Myocyte (in vitro differentiated cells): ENCODE measurements around the gene TGM2. TPM values are rescaled to one million over a fixed set of nuclear protein-coding genes. Genes with fewer than 3 reads are reported as not detected.
A peak's percentile ranks its signal among the peaks of the same experiment; 100 is the strongest.

Experiments used
- DNase-seq: peaks from one replicate; pipeline ENCODE4 v3.0.0-alpha.2; 2012; ENCODE audit warnings: low read depth
- total RNA-seq: library from RNA; depleted of rRNA; stranded (reverse); fragments of >200 nt; gene quantifications from 2 replicates; pipeline ENCODE4 v1.2.3, GENCODE V29; 2014

Gene TGM2
- total RNA-seq, 1 donor from 2014 or later, result 2.6 TPM

DNA sequence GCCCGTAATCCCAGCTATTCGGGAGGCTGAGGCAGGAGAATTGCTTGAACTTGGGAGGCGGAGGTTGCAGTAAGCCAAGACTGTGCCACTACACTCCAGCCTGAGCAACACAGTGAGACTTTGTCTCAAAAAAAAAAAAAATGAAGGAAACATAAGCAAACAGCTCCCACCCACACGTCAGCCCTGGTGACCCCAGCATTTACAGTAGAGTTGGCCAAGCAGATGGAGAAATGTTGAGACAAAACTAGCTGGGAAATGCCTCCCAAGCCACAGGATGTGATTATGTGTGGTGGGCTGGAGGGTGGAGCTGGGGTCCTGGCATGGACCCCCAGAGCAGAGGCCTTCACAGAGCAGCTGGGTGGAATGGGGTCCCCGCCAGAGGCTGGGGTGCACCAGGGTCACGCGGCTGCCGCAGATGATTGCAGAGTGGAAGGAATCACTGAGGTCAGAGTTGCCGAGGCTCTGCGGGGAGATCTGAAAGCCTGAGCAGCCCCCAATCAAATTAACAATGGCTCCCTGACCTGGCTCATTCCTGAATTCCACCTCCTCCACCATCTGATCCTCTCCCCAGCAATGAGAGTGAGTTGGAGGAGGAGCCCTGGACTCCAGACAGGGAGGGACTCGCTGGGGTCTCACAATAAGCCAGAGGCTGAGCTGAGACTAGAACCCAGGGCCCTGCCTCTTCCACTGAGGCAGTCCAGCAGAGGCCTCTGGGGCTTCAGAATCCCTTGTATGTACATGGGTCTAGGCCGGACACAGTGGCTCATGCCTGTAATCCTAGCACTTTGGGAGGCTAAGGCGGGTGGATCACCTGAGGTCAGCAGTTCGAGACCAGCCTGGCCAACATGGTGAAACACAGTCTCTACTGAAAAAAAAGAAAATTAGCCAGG is 34.7 kb upstream of the TGM2 start:
- no peak for DNase-seq

DNA sequence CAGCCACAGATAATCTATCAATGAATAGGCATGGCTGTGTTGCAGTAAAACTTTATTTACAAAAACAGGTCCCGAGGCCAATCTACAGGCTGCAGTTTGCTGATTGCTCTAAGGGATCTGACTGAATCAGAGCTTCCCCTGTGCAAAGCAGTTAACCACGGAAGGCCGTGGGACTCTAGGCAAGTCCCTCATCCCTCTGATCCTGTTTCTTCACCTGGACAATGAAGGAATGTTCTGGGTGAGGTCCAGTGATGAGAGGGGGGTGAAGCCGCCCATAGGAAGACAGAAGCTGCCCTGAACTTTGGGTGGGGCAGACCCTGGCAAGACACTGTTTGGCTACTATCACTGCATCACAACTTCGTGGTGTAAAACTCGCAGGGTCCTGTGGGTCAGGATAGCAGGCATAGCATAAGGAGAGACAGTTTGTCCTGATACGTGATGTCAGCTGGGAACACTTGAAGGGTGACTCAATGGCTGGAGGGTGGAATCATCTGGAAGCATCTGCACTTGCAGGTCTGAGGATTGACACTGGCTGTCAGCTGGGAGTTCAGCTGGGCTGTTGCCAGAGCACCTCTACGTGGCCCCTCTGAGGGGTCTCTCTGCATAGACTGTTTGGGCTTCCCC is 33.3 kb upstream of the TGM2 start:
- DNase-seq, result no peak

DNA sequence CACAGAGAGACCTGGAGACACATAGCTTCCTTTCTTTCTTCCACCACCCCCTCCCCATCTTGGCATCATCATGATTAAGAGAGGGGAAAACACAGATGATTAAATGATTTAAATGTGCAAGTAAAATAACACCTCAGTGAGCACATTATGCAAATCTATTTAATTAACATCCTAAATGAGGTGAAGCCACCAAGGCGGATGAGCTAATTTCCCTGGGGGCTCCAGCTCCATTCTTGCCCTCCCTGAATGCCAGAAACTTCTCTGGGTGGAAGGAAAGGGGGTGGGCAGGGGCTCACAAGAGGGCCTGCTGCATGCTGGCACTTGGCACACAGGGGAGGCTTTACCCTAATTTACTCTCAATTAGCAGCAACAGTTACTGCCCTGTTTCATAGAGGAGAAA is 32.5 kb upstream of the TGM2 start:
- DNase-seq, result no peak

DNA sequence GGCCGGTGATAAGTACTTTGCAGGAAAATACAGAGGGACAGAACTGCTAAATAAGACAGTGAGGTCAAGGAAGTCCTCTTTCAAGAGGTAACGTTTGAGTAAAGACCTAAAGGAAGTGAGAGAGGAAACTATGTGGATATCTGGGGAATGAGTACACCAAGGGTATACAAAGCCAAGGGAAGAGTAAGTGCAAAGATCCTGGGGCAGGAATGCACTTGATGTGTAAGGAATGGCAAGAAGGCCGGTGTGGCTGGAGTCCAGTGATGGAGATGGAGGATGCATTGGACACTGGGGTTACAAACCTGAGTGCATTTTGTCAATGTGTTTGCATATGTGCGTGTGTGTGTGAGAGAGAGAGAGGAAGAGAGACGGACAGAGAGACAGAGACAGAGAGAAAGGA is 32.1 kb upstream of the TGM2 start:
- DNase-seq, result no peak

DNA sequence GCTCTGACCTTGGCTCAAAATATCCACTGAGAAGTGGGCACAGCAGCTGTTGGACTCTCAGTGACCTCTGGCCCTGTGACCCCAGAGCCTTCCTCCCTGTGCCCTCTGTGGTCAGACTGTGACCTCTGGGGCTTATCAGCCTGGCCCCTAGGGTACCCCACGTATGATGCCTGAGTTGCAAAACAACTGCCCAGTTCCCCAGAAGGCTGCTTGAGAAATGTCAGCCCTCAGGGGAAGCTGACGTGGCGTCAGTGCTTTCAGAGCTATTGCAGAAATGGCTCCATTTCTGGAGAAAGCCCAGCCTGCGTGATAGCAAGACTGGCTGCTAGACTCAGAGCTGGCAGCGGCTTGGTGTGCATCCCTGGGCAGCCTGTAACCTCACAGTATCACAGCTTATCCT is 31.5 kb upstream of the TGM2 start:
- DNase-seq, result peak; percentile 61

DNA sequence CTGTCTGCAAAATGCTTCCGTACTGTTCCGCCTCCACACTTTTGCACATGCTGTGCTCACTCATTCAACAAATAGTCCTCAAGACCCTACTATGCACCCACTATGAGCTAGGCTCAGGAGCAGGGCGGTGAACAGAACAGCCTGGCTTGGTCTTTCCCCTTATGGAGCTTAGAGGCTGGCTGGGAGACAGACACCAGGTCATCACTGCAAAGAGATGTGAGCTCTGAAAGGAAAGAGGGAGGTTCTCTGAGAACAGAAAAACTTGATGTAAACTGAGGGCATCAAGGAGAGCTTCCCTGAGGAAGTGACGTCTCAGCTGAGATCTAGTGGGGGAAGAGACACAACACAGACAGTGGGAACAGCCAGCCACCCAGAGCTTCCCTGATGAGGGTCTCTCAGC is 31.0 kb upstream of the TGM2 start:
- no peak for DNase-seq

DNA sequence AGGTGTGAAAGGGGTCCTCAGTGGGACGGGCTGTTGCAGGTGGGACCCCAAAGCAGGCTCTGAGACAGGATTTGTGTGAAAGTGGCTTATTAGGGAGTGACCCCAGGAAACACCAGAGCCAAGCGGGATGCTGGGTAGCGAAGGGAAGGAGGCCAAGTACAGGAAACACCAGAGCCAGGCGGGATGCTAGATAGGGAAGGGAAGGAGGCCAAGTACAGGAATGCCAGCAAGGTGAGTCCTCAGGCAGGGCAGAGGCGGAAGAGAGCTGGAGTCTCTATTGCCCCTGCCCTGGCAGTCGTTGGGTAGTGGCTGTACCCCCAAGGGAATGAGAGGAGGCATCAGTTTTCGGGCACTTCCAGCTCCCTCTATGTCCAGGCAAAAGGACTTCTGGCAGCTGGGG is 30.5 kb upstream of the TGM2 start:
- DNase-seq, result no peak

DNA sequence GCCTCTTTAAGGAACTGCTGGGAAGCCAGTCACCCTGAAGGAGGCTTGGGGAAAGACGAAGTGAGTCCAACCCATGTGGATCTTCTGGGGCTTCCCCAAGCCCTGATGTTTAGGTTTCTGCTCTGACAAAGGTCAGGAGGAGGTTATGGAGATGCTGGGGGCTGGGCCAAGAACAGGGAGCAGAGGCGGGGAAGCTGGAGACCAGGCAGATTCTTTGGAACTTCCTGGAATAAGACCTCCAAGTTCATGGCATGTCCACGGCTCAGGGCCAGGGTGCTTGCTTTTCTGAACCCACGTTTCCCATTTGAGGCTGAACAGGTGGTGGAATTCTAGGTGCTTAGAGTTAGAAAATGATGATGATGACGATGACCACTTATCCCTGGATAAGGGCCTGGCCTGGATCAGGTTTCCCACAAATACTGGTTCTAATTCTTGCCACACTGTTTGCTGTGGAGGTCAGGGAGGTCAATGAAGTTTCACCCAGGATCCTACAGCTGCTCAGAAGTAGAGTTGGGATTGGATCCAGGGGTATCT is 30.0 kb upstream of the TGM2 start:
- DNase-seq, result peak; percentile 51

DNA sequence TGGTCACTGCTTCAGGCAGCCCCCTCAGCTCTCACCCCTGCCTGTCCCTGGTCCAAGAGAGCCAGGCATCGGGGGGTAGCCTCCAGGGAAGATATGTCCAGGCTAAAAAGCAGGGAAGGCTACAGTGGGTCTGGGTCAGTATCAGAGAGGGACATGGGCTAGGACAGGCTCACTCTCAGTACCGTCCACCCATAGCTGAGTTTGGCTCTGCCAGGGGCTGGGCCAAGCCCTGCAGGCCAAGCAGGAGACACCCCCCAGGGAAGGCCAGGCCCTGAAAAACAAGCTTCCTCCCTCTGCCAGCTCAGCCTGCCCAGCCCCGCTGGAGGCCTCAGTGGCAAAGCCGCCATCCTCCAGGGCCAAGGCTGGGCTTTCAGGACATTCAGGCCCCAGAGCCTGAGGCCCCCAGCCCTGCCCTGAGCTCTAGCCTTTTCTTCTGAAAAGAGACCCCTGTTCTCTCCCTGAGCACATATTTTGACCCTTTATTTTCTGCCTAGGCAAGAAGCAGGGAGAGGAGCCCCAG is 28.6 kb upstream of the TGM2 start:
- no peak for DNase-seq

DNA sequence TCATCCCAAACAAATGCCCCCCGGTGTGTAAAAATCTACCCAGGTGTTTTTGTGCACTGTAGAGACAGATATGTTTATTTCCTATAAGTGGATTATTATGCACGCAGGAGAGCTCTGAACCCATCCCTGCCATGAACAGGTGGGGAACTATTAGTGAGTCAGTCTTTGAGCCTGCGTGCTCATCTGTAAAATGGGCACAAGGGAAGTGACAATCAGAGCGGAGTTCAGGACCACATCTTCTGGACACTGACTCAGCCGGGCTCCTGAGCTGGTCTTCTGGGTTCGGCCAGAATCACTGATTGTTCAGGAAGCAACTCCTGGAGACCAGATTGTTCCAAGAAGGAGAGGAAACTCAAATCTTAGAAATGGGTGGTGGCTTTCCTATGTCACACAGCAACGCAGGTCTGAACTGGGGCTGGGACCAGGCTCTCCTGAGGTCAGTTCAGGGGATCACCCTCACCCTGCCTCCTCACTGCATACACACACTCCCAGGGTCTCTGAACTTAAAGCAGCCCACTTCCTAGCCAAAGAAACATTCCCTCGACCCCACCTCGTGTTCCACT is 27.3 kb upstream of the TGM2 start:
- no peak for DNase-seq

DNA sequence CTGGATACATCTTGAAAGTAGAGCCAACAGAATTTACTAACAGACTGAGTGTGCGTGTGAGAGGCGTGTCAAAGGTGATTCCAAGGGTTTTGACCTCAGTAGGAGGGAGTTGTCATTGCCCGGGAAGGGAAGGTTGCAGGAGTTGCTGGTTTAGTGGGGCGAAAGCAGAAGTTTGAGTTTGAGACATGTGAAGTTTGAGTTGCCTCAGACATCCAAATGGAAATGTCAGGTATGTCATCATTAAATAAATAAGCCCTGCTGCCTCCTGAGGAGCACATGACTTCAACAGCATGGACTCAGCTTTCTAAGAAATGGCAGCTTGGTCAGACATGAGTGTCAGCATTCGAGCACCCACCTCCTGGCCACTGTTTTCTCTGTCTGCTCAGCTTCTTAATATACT is 26.6 kb upstream of the TGM2 start:
- no peak for DNase-seq

DNA sequence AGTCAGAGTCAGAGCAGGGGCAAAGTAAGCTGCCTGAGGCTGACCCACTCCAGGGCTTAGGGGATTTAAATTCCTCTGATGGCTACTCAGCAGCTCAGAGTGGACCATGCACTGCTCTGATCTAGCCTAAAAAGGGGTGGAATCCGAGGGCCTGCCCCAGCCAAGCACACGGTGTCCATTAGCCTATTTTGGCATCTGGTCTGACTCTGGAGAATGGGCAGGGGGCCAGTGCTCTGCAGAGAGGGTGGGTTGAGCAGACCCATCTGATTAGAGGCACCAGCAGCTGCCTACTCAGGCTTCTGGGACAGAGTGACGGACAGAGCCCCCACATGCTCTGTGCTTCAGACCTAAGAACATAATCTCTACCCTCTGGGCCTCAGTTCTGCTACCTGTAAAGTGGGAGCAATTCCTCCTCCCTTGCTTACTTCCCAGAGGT is 25.9 kb upstream of the TGM2 start:
- DNase-seq, result peak; percentile 47

DNA sequence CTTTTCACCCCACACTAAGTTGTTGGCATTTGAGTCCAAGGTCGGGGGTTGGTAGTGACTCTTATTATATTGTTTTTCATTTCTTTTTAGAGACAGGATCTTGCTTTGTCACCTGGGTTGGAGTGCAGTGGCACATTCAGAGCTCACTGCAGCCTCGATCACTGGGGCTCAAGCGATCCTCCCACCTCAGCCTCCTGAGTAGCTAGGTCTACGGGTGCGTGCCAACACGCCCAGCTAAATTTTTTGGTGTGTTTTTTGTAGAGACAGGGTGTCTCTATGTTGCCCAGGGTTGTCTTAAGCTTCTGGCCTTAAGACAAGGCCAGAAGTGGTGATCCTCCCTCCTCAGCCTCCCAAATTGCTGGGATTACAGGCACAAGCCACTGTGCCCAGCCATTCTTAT is 25.1 kb upstream of the TGM2 start:
- no peak for DNase-seq

DNA sequence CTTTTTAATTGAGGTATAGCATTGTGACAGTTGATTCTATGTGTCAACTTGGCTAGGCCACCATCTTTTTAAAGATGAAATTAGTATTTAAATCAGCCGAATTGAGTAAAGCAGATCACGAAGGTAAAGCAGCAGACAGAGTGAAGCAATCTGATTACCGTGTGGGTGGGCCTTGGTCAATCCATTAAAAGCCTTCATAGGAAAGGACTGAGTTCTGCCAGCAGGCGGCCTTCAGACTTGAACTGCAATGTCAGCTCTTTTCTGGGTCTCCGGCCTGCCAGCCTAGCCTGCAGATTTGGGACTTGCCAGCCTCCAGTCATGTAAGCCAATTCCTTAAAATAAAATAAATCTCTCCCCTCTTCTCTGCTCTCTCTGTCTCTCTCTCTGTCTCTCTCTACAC is 22.4 kb upstream of the TGM2 start:
- no peak for DNase-seq

DNA sequence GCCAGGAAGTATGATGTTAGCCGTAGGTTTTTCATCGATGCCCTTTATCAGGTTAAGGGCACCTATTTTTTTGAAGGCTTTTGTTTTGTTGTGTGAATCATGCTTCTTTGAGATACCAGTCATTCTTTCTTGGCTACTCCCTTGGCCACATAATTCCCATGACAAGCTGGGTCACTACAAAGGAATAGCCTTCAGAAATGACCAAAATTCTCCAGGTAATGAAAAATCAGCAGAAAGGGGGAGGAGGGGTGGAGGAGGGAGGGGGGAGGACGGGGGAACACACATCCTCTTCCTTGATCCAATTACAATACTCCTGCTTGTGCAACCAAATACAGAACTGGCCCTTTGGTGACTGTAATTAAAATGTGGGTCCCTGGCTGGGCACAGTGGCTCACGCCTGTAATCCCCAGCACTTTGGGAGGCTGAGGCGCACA is 21.7 kb upstream of the TGM2 start:
- no peak for DNase-seq

DNA sequence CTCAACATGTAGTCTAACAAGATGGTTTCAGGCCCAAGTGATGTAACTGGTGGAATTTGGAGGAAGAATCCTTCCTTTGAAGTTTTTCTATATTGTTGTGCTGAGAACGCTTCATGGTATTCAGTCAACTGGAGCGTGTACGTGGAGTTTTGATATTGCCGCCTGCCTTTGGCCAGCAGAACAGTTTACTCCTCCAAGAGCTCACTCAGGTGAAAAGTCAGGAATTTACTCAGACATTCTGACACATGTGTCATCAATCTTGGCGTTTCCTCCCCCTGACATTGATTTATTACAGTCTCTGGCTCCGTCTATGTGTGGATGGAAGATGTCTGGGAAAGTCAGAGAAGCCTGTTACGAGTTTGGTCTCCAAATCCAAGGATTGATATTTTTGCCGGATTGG is 19.0 kb upstream of the TGM2 start:
- no peak for DNase-seq

DNA sequence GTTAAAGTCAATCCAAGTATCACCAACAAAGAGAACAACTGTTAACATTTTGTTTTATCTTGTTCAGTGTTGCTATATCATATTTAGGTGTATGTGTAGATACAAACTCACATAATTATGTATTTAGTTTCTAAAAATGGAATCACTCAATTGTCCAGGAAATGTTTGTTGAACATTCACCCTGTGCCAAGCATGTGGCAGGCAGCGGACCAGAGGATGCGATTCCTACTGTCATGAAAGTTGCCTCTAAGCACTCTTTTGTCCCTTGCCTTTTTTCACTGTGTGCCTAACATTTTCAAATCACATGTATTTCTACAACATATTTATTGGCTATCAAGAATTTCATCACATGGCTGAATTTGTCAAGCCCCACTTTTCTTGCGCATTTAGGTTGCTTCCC is 16.9 kb upstream of the TGM2 start:
- no peak for DNase-seq

DNA sequence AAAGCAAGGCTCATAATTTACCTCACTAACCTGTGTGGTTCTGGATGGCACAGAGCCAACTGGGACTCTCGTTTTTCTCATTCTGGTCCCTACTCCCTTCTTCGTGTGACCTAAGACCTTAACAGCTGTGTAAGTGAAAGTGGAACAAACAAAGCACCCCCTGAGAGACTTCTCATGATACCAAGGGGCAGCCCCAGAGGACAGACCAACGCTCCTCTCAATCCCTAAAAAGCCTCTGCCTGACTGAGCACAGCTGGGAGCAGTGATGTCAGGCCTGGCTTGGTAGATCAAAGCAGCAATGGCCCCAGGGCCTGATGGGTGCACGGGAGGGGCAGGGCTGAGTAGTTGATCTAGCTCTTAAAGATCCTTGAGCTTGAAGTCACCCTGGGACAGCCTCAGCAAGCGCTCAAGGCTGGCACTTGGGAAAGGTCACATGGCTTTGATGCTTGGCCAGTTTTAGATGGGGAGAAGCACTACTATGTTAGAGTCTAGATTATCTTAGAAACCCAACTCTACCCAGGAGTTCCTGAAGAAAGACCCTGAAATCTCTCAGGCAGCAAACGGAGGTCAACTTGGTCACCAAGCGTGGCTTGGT is 16.2 kb upstream of the TGM2 start:
- no peak for DNase-seq

DNA sequence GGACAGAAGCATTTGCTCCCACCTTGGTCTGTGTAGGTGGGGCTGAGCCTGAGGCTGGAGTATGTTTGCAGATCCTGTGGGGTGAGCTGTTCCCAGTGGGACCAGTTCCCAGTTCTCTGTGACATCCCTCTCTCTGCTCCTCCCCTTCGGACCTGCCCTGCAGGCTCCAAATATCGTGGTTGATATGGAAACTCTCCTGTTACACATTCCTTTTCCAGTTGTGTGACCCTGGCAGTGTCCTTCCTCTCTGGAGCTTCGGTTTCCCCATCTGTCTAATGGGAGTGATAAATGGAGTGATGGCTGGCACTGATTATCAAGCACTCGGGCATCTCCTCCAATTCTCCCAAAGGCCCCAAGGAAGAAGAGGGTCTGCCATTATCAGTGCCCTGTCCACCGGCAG is 15.7 kb upstream of the TGM2 start:
- DNase-seq, result no peak

DNA sequence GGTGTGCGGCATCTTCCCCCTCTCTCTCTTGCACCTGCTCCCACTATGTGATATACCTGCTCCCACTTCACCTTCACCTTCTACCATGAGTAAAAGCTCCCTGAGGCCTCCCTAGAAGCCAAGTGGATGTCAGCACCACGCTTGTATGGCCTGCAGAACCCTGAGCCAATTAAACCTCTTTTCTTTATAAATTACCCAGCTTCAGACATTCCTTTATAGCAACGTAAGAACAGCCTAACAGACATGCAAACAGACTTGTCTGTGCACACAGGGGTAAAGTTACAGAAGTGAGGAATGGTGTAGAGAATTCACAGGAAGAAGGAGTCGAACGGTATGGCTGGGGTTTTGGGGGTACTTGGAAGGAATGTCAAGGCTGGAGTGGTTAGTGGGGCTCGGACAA is 14.8 kb upstream of the TGM2 start:
- no peak for DNase-seq

DNA sequence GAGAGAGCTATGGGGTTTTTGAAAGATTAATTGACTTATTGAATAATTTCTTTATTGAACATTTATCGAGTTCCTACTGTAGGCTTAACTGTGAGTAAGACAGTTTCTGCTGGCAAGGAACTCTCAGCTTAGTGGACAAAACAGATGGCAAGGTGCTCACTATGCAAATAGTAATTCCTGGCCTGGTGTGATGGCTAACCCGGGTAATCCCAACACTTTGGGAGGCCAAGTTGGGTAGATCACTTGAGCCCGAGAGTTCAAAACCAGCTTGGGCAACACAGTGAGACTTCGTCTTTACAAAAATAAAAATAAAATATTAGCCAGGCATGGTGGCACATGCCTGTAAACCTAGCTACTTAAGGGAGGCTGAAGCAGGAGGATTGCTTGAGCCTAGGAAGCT is 13.5 kb upstream of the TGM2 start:
- DNase-seq, result no peak

DNA sequence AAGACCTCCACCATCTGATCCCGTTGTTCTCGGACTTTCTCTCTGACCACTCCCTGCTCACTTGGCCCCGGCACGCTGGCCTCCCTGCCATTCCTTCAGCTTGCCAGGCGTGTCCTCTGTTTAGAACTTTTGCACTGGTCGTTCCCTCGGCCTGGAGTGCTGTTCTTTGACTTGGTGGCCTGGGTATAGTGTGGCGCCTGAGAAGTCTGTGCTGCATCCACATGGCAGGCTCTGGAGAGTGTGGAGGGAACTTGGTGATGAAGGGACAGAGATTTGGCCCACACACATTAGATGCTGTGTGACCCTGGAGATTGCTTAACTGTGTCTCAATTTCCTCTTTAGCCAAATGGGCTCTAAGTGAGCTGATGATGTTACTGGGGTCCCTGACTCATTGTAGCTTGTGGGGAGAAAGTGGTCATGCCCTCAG is 13.0 kb upstream of the TGM2 start:
- no peak for DNase-seq
